CD1c-positive myeloid dendritic cell (primary cell): ENCODE data around the gene ARHGAP28.

ENCODE experiments used
- DNase-seq: peaks from one replicate; pipeline ENCODE4 v3.0.0-alpha.2; 2016; ENCODE audit errors: extremely low spot score

The ARHGAP28 gene

GRCh38 chr18:6960124-6960523 lies 230.6 kb downstream of the ARHGAP28 start:
- DNase-seq, result no peak

GRCh38 chr18:6960656-6961055 lies 231.1 kb downstream of the ARHGAP28 start:
- DNase-seq, result no peak

- no peak for DNase-seq
Measured at GRCh38 chr18:6961331-6961730, 231.8 kb downstream of the ARHGAP28 start.

GRCh38 chr18:6962571-6963451 lies 233.3 kb downstream of the ARHGAP28 start:
- no peak for DNase-seq

- DNase-seq, result no peak
Measured at GRCh38 chr18:6963452-6964097, 234.1 kb downstream of the ARHGAP28 start.
